Skeletal muscle cell (primary cell): ENCODE results near the gene EMSY.

ENCODE experiments used
- DNase-seq: peaks from one replicate; pipeline ENCODE4 v3.0.0-alpha.2; 2010; ENCODE audit warnings: low read depth
- H3K4me3 ChIP-seq: 2 replicates; pipeline ENCODE4 v1.5.1; 2011; ENCODE audit warnings: low read depth, mild to moderate bottlenecking, control low read depth, low read length, moderate library complexity

Gene EMSY

GRCh38 chr11:76448506-76448905 lies 3.7 kb downstream of the EMSY start:
- H3K4me3 ChIP-seq, result no peak overlapping the region
- no peak for DNase-seq

- H3K4me3 ChIP-seq, result no peak overlapping the region
- no peak for DNase-seq
Measured at GRCh38 chr11:76453248-76453647, 8.4 kb downstream of the EMSY start.

- DNase-seq, result no peak
- no peak overlapping the region for H3K4me3 ChIP-seq
Measured at GRCh38 chr11:76455331-76455730, 10.5 kb downstream of the EMSY start.

- no peak for DNase-seq
- no peak overlapping the region for H3K4me3 ChIP-seq
Measured at GRCh38 chr11:76455931-76456330, 11.1 kb downstream of the EMSY start.

GRCh38 chr11:76456571-76456970 lies 11.8 kb downstream of the EMSY start:
- DNase-seq, result no peak

DNA sequence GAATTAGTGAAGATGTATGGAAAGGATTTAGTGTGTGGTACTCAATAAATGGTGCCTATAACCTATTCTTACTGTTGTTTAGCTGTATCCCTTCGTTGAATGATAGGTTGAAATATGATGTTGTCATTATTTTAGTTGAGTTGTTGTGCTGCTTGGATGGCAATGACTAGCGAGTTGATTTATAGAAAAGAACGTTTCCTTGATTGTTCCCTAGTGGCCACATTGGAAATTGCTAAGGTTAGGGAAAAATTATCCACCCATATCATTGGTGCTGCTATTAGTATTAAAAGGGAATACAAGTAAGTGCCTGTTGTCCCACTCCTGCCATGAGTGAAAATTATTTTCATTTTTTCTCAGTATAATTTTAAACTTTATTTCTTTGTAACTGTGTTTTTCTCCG lies 14.5 kb downstream of the EMSY start:
- DNase-seq, result no peak
- H3K4me3 ChIP-seq, result no peak overlapping the region

More at GRCh38 chr11:76456571-76456970, 11.8 kb downstream of the EMSY start:
- no peak overlapping the region for H3K4me3 ChIP-seq

GRCh38 chr11:76459846-76460245 lies 15.0 kb downstream of the EMSY start:
- no peak for DNase-seq
- no peak overlapping the region for H3K4me3 ChIP-seq

GRCh38 chr11:76462317-76462716 lies 17.5 kb downstream of the EMSY start:
- no peak overlapping the region for H3K4me3 ChIP-seq
- no peak for DNase-seq

DNA sequence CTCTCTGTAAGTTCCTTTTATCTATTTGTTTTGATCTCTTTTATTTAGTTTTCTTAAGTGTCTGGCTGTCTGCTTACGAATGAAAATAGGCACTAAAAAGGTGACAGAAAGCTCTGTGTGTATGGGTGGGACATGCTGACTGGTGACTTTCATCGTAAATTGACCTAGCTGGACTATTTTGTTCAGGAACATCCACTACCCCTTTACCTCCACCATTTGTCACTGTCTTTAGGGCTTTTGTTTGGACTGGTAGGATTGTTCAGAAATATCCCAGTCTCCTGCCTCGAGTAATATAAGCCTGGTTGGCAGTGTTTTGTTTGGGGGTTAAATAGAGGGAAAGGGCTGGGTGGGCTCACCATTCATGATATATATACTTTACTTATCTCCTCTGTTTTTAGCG lies 20.9 kb downstream of the EMSY start:
- no peak overlapping the region for H3K4me3 ChIP-seq
- DNase-seq, result no peak

GRCh38 chr11:76466666-76467065 lies 21.8 kb downstream of the EMSY start:
- no peak for DNase-seq
- H3K4me3 ChIP-seq, result no peak overlapping the region

- DNase-seq, result no peak
Measured at GRCh38 chr11:76469141-76469540, 24.3 kb downstream of the EMSY start.

DNA sequence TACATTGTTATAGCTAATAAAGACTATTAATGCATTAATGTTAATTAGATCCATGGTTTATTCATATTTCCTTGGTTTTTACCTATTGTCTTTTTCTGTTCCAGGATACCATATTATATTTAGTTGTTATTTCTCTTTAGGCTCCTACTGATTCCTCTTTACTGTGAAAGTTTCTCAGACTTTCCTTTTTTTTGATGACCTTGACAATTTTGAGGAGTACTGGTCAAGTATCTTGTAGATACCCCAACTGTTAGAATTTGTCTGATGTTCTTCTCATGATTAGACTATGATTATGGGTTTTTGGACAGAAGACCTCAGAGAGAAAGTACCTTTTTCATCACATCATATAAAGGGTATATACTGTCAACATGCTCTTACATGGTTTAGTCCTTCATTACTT lies 26.6 kb downstream of the EMSY start:
- H3K4me3 ChIP-seq, result no peak overlapping the region
- no peak for DNase-seq

More at GRCh38 chr11:76469141-76469540, 24.3 kb downstream of the EMSY start:
- H3K4me3 ChIP-seq, result no peak overlapping the region

- DNase-seq, result no peak
- H3K4me3 ChIP-seq, result no peak overlapping the region
Measured at GRCh38 chr11:76480241-76480640, 35.4 kb downstream of the EMSY start.

GRCh38 chr11:76491644-76492043 lies 46.8 kb downstream of the EMSY start:
- no peak overlapping the region for H3K4me3 ChIP-seq
- DNase-seq, result no peak

DNA sequence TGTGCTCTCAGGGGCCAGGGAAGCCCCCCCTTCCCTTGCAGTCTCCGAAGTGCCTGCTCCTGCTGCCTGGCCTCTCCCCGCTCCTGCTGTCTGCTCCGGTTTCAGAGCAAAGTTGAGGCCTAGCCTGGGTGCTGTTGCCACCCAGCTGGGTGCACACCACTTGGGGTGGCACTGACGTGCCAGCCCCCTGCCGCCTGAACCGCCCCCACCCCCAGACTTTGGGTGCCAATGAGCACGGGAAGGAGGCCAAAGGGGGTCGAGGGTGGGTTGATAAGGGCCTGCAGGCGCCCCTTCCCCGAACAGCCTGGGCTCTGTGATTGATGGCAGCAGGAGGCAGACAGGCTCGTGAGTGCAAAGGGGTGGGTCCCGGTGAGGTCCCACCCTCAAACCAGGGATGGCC lies 48.2 kb downstream of the EMSY start:
- no peak for DNase-seq
- H3K4me3 ChIP-seq, result no peak overlapping the region

DNA sequence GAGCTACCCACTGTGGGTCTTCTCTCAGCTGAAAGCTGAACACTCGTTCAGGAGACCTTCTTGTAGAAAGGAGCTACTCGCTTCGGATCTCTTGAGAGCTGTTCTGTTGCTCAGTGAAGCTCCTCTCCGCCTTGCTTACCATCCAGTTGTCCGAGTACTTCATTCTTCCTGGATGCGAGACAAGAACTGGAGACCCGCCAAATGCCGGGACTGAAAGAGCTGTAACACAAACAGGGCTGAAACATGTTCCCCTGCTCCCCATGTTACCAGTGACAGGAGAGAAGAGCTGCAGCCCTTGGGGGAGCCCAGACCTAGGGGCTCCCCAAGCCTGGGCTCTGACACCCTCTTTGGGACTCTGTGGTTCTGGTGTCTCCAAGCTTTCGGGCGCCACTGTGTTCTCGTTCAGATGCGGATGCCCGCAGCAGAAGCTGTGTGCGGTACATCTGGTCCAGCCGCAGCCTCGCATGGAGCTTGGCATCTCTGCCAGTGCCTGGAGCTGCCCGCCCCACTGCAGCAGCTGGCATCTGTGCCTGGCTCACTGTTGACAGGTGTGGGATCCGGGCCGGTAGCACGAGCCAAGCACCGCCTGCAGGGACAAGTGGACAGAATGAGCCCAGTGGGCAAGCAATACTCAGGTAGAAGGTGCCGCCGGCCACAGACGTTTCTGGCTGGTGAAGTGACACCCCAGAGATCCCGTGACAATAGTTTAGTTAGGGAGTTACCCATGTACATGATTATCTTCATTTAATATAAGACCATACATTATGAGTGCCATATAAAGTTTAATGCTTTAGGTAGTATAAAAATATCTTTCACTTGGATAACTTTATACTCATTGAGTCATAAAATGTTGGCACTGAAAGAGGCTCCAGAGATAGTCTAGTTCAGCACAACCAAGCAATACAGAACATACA lies 49.1 kb downstream of the EMSY start:
- H3K4me3 ChIP-seq, result no peak overlapping the region
- DNase-seq, result no peak

GRCh38 chr11:76495019-76495418 lies 50.2 kb downstream of the EMSY start:
- no peak for DNase-seq
- H3K4me3 ChIP-seq, result no peak overlapping the region

DNA sequence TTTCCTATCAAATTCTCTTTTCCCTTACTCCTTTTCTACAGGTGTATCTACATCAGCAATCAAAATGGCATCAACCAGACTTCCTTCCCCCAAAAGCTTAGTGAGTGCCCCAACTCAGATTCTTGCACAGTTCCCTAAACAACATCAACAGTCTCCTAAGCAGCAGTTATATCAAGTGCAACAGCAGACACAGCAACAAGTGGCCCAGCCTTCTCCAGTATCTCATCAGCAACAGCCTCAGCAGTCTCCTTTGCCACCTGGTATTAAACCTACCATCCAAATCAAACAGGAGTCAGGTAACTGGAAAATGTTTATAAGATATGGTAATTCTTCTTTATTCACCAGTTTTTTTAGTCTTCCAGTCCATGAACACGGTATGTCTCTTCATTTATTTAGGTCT lies 51.4 kb downstream of the EMSY start:
- H3K4me3 ChIP-seq, result no peak overlapping the region
- DNase-seq, result no peak

DNA sequence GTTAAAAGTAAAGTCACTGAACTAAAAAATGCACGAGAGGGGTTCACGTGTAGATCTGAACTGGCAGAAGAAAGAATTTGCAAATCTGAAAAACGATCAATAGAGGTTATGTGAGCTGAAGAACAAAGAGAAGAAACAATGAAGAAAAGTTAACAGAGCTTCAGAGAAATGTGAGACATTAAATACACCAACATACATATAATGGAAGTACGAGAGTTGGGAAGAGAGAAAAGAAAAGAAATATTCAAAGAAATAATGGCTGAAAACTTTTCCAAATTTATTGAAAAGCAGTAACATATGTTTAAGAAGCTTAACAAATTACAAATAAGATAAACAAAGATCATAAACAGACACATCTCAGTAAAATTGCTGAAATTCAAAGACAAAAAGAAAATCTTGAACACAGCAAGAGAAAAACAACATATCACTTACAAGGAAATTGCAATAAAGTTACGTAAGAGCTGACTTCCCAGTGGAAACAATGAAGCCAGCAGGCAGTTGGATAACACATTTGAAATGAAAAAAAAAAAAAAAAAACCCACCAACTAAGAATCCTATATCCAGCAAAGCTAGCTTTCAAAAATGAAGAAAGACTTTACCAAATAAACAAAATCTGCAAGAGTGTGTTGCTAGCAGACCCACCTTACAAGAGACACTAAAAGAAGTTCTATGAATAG lies 56.8 kb downstream of the EMSY start:
- DNase-seq, result no peak
- H3K4me3 ChIP-seq, result no peak overlapping the region

DNA sequence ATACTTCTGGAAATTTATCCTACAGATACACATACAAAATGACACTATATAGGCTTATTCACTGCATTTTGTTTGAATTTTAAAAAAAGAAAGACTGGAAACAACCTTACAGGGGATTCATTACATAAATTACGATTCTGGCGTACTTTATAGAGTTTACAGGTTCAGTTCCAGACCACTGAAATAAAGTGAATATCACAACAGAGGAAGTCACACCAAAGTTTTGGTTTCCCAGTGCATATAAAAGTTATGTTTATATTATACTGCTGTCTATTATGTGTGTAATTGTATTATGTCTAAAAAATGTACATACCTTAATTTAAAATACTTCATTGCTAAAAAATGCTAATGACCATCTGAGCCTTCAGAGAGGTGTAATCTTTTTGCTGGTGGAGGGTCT lies 62.0 kb downstream of the EMSY start:
- H3K4me3 ChIP-seq, result no peak overlapping the region
- DNase-seq, result no peak
